Prostate gland (tissue), 2 donors: ENCODE data around the gene SUPT6H. TPM values are rescaled to one million over a fixed set of nuclear protein-coding genes. Genes with fewer than 3 reads are reported as not detected.

ENCODE experiments used
- DNase-seq: peaks from one replicate; pipeline ENCODE4 v3.0.0-alpha.2; 2019; ENCODE audit warnings: low spot score
- H3K27ac ChIP-seq, 2 donors: fragments of 200-600 bp; sonication (generic); 2 replicates each; pipeline ENCODE4 v1.5.1; 2017 to 2019
- H3K27me3 ChIP-seq: fragments of 200-600 bp; sonication (generic); replicated peaks from 2 replicates; pipeline ENCODE4 v1.5.1; 2019; ENCODE audit not compliant: insufficient read depth
- H3K36me3 ChIP-seq, 2 donors: fragments of 200-600 bp; sonication (generic); 1 replicate in 1 of 2; 2 replicates in 1 of 2; pipeline versions ENCODE4 v1.5.1 to v1.8.1; 2017 to 2019
- H3K4me1 ChIP-seq: fragments of 200-600 bp; sonication (generic); replicated peaks from 2 replicates; pipeline ENCODE4 v1.5.1; 2019
- H3K4me3 ChIP-seq, 2 donors: fragments of 200-600 bp; sonication (generic); 2 replicates each; pipeline ENCODE4 v1.5.1; 2017 to 2019
- H3K9me3 ChIP-seq: fragments of 200-600 bp; sonication (generic); 2 replicates; pipeline ENCODE4 v1.5.1; 2017
- POLR2A ChIP-seq: fragments of 450-650 bp; IDR thresholded peaks from one replicate; pipeline ENCODE4 v1.6.1; 2016; ENCODE audit warnings: antibody characterized with exemption, mild to moderate bottlenecking
- POLR2AphosphoS5 ChIP-seq: sonication (generic); formaldehyde crosslinking; IDR thresholded peaks from one replicate; pipeline ENCODE4 v1.6.1; 2017; ENCODE audit warnings: antibody characterized with exemption
- WGBS: methylation state at CpG from one replicate; pipeline ENCODE4 v1.1.5; 2018; 5-methylcytosine and 5-hydroxymethylcytosine counted together
- intact Hi-C: fragments of 100-400 bp; cut with DNase I; formaldehyde crosslinking; loops from one replicate; pipeline ENCODE4 v1.14.2; 2022
- total RNA-seq, 2 donors: library from RNA; depleted of rRNA; stranded (reverse); fragments of >200 nt; gene quantifications; one replicate each; pipeline ENCODE4 v1.1.0, GENCODE V29; 2016
- TF ChIP-seq, protein P1 (sequence below), 4 experiments: fragments of 200-600 bp in 2 of 4; fragments of 450-650 bp in 2 of 4; sonication (generic) in 2 of 4; IDR thresholded peaks; 1 replicate in 3 of 4; 2 replicates in 1 of 4; pipeline ENCODE4 v1.5.1; 2016 to 2019; ENCODE audit warnings: antibody characterized with exemption in 4 of 4, mild to moderate bottlenecking in 2 of 4, moderate library complexity in 2 of 4

Gene SUPT6H
- total RNA-seq, 2 donors from 2014 or later: 52.7 to 138 TPM

DNA sequence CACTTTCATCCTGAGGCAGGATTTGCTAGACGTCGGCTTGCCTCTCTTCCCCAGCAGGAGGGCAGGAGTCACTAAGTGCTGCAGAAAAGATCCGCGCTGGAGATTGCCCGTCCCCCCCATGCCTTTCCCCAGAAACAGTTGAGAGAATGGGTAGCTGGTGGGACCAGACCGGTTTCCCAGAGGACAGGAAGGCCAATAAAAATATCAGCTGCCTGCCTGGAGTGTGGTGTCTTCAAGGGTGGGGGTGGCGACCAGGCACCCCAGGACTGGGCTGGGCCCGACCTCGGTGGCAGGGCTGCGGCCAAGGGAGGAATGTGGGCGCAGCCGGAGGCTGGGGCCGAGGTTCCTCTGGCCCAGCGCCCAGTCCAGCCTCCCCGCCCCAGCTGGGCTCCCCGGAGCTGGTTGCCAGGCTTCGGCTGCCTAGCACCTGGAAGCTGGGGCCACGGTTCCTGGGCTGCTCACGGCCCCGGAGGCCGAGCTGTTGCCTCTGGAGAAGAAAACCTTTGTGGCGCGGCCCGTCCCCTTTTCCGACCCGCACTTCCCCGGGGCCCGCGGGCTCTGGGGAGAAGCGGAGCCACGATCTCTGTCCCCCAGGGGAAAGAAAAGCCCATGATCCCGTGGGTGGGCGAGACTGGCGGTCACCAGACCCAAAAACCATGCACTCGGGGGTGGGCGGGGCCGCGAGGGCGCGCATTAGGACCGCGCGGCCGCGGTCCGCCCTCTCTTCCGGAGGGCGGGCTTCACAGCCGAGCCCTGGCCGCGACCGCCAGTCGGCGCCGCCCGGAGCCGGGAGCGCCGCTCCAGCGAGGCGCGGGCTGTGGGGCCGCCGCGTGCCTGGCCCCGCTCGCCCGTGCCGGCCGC, 81.5 kb downstream of the SUPT6H start, which contains the start of gene TRAF4:
TRAF4 (plus strand) TSS at position 769 of the 861 bp plus-strand sequence. CDS start 102 bp downstream, outside the sequence.
- Histone ChIP-seq H3K27me3 (no peaks in the 10 kb centered on the region), H3K4me3 (peak within 1 kb of the TSS; percentile 93 to 99), H3K4me1 (peaks cover 31% of the 10 kb centered on the region), H3K36me3 (peaks cover 0 to 5% of the 10 kb centered on the region in 2 donors), H3K27ac (peak within 1 kb of the TSS; percentile 99), H3K9me3 (no peaks in the 10 kb centered on the region)
- WGBS: under 1% methylated on average over 63 of the region's 70 CpGs
- DNase-seq: peak; percentile 73
- intact Hi-C loops: loop anchor here (2.0 to 10.0 kb wide), 2 partner anchors 15 to 59 kb away; partner anchors contain the start of gene NEK8
- TF ChIP-seq POLR2AphosphoS5: peak; percentile 6
- peak; percentile 83 for TF ChIP-seq POLR2A
- TF ChIP-seq, protein P1, sequence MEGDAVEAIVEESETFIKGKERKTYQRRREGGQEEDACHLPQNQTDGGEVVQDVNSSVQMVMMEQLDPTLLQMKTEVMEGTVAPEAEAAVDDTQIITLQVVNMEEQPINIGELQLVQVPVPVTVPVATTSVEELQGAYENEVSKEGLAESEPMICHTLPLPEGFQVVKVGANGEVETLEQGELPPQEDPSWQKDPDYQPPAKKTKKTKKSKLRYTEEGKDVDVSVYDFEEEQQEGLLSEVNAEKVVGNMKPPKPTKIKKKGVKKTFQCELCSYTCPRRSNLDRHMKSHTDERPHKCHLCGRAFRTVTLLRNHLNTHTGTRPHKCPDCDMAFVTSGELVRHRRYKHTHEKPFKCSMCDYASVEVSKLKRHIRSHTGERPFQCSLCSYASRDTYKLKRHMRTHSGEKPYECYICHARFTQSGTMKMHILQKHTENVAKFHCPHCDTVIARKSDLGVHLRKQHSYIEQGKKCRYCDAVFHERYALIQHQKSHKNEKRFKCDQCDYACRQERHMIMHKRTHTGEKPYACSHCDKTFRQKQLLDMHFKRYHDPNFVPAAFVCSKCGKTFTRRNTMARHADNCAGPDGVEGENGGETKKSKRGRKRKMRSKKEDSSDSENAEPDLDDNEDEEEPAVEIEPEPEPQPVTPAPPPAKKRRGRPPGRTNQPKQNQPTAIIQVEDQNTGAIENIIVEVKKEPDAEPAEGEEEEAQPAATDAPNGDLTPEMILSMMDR (IDR thresholded peaks at IDR 0.05): peak in 3 of 4 experiments; percentile 19 to 65 (median 62)

DNA sequence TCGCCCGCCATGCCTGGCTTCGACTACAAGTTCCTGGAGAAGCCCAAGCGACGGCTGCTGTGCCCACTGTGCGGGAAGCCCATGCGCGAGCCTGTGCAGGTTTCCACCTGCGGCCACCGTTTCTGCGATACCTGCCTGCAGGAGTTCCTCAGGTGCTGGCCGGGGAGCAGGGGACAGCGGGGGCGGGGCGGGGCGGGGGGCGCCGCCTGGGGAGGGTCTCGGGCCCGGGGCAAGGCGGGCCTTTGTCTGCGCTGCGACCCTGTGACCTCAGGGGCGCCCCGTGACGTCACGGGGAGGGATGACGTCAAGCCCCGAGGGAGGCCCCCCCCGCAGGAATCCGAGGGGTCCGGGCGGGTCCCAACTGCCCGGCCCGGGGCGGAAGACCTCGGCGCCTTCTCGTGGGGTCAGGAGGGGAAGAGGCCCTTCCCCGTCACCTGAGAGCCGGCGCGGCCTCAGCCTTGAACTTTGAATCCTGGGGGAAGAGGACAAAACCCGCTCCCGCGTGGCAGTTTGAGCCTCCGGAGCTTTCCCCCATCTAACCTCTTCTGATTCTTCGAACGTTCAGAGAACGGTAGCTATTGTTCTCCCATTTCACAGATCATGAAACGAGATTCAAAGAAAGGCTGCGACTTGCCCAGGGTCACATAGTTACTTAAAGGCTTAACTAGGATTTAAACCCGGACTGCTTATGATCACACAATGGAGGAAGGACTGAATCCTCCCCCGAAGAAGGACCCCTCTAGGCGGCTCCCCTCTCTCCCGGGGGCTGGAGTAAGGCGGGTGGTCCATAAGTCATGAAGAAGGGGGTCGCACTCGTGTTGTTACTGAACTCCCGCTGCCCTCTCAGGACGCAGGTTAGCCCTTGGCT, 82.3 kb downstream of the SUPT6H start:
- peak; percentile 27 for TF ChIP-seq POLR2A
- TF ChIP-seq, protein P1 (IDR thresholded peaks at IDR 0.05): no peak
- TF ChIP-seq POLR2AphosphoS5: no peak
- DNase-seq: no peak
- Histone ChIP-seq H3K27ac (peak overlapping the region; percentile 99), H3K4me1 (peaks cover 31% of the 10 kb centered on the region), H3K4me3 (peak overlapping the region; percentile 93 to 99), H3K27me3 (no peaks in the 10 kb centered on the region), H3K9me3 (no peaks in the 10 kb centered on the region), H3K36me3 (peaks cover 3 to 5% of the 10 kb centered on the region in 2 donors)
- intact Hi-C loops: loop anchor here (10.0 kb wide), 1 partner anchor 60 kb away; no protein-coding TSS in a partner anchor
- WGBS: under 1% methylated on average over 51 of the region's 61 CpGs

DNA sequence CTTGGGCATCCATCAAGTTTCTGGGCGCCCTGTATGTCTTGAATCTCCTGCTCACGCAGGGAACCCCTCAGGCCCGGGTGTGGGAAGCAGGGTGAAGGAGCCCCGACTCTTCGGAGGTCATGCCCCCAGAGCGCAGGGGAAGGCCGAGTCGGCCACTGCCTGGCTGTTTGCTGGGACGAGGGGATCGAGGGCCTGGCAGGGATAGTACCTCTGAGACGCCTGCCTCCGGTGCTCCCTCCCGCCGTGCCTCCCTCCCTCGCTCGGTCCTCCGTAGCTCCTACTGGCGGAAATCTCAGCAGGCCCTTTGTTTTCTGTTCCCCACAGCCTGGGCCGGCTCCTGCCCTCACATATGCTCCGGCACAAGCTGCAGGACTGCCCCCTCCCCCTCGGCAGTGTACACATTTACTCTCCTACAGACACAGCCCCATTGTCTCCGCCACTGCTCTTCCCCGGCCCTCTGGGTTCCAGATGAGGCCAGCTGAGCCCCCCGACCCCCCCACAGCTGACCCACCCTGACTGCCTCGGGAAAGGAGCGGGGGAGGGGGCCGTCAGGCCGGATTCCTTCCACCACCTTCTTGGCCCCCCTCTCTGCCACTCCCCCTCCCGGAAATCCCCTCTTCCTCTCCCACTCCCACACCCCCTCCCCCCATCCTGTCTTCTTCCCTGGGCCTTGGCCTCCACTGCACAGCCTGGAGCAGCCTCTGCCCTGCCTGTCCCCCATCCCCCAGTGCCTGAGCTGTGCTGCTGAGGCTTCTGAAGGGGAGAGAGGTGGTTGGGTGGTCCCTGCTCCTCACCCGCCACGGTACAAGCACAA, 83.2 kb downstream of the SUPT6H start:
- Histone ChIP-seq H3K27ac (peak overlapping the region; percentile 99), H3K9me3 (no peaks in the 10 kb centered on the region), H3K4me3 (peak overlapping the region; percentile 93 to 99), H3K4me1 (peaks cover 31% of the 10 kb centered on the region), H3K27me3 (no peaks in the 10 kb centered on the region), H3K36me3 (peaks cover 5% of the 10 kb centered on the region in 2 donors)
- WGBS: 3% methylated on average over 31 of the region's 31 CpGs
- intact Hi-C loops: loop anchor here (10.0 kb wide), 1 partner anchor 60 kb away; no protein-coding TSS in a partner anchor
- DNase-seq: peak; percentile 78
- TF ChIP-seq, protein P1 (IDR thresholded peaks at IDR 0.05): no peak
- TF ChIP-seq POLR2A: no peak
- peak; percentile 37 for TF ChIP-seq POLR2AphosphoS5

DNA sequence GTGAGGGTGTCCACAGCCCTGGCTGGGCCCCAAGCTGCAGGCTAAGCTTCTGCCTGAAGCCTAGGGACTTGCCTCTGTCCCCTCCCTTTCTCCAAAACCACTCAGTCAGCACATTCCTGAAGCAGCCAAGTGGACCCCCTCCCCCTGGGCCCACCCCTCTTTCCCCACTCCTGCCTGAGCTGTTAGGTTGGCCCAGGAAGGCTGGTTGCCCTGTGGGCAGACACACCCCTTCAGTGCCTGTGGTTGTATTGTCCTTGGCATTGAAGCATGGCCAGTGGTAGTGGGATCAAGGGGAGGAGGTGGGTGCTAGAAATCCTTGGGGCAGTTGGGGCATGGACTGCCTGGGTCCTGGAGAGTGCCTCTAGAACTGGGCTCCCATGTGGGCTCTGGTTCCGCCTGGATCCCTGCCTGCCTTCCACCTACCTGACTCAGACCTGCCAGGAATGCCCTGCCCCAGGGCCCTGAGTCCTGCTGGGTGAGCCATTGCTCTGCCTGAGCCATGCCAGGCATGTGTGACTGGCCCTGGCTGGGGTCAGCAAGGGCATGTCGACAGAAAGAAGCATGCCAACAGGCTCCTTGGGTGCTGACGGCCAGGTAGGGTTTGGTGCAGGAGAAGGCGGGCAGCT, 83.9 kb downstream of the SUPT6H start:
- WGBS: 52% methylated on average over 4 of the region's 4 CpGs
- Histone ChIP-seq H3K4me1 (peaks cover 31% of the 10 kb centered on the region), H3K27ac (peak overlapping the region; percentile 99), H3K4me3 (peak overlapping the region; percentile 93 to 99), H3K27me3 (no peaks in the 10 kb centered on the region), H3K9me3 (no peaks in the 10 kb centered on the region), H3K36me3 (peaks cover 5% of the 10 kb centered on the region in 2 donors)
- intact Hi-C loops: loop anchor here (10.0 kb wide), 1 partner anchor 61 kb away; no protein-coding TSS in a partner anchor
- no peak for DNase-seq
- TF ChIP-seq POLR2AphosphoS5: no peak
- TF ChIP-seq POLR2A: peak; percentile 38
